CD4-positive, alpha-beta memory T cell (primary cell): ENCODE data around the gene ACOXL. TPM values are rescaled to one million over a fixed set of nuclear protein-coding genes. Genes with fewer than 3 reads are reported as not detected.
"Not testable (repeated sequence)": the region's sequence is repeated elsewhere in the genome, so short reads cannot be mapped to it uniquely, and the experiment has no call there.

Experiments
- CTCF ChIA-PET: fragments of 350-600 bp; sonication (Branson Sonifier 250); formaldehyde crosslinking; loops from one replicate; lab custom pipeline; 2021; ENCODE audit warnings: inconsistent platforms; ENCODE audit not compliant: partially characterized antibody; lab: Charles Lee
- POLR2A ChIA-PET: fragments of 350-600 bp; sonication (Branson Sonifier 250); formaldehyde crosslinking; loops from one replicate; lab custom pipeline; 2021; ENCODE audit not compliant: partially characterized antibody; lab: Charles Lee
- DNase-seq, 5 donors: peaks; one replicate each; pipeline versions ENCODE4 v3.0.0 to v3.0.0-alpha.2; 2020 to 2022; ENCODE audit warnings: mixed read lengths in 1 of 5
- H3K27ac ChIP-seq: one replicate; pipeline ENCODE4 v1.7.0; 2013; ENCODE audit warnings: low read depth, low read length
- H3K27me3 ChIP-seq: 2 replicates; pipeline ENCODE4 v1.7.0; 2013; ENCODE audit warnings: mild to moderate bottlenecking, low read length, moderate library complexity; ENCODE audit not compliant: insufficient read depth
- H3K36me3 ChIP-seq: 2 replicates; pipeline ENCODE4 v1.7.0; 2013; ENCODE audit warnings: mild to moderate bottlenecking, low read length, moderate library complexity; ENCODE audit not compliant: insufficient read depth
- H3K4me1 ChIP-seq: 2 replicates; pipeline ENCODE4 v1.7.0; 2013; ENCODE audit warnings: mild to moderate bottlenecking, low read length, moderate library complexity; ENCODE audit not compliant: insufficient read depth
- H3K4me3 ChIP-seq, 2 donors: one replicate each; pipeline ENCODE4 v1.7.0; 2013; ENCODE audit warnings: low read length in 2 of 2, mild to moderate bottlenecking in 1 of 2
- H3K9me3 ChIP-seq, 2 donors: one replicate each; pipeline ENCODE4 v1.7.0; 2013; ENCODE audit warnings: low read length in 2 of 2, control low read depth in 1 of 2; ENCODE audit not compliant: control insufficient read depth in 1 of 2
- H3K27ac Mint-ChIP-seq, 7 donors: one replicate each; pipeline ENCODE4 v1.8.0; 2020 to 2021; ENCODE audit warnings: mixed read lengths in 7 of 7, mild to moderate bottlenecking in 6 of 7, inconsistent platforms in 3 of 7, moderate library complexity in 3 of 7
- H3K27me3 Mint-ChIP-seq, 2 donors: one replicate each; pipeline ENCODE4 v1.8.0; 2020 to 2021; ENCODE audit warnings: mixed read lengths in 2 of 2
- H3K36me3 Mint-ChIP-seq, 2 donors: one replicate each; pipeline ENCODE4 v1.8.0; 2020 to 2021; ENCODE audit warnings: mixed read lengths in 2 of 2, inconsistent platforms in 1 of 2, mild to moderate bottlenecking in 1 of 2
- H3K4me1 Mint-ChIP-seq, 4 donors: one replicate each; pipeline ENCODE4 v1.8.0; 2020 to 2021; ENCODE audit warnings: mixed read lengths in 4 of 4, mild to moderate bottlenecking in 1 of 4
- H3K4me3 Mint-ChIP-seq, 8 donors: one replicate each; pipeline ENCODE4 v1.8.0; 2020 to 2021; ENCODE audit warnings: mixed read lengths in 8 of 8, mild to moderate bottlenecking in 7 of 8, moderate library complexity in 6 of 8, inconsistent platforms in 3 of 8
- H3K9me3 Mint-ChIP-seq, 8 donors: one replicate each; pipeline ENCODE4 v1.8.0; 2020 to 2021; ENCODE audit warnings: mixed read lengths in 8 of 8, mild to moderate bottlenecking in 5 of 8, inconsistent platforms in 3 of 8, moderate library complexity in 1 of 8
- intact Hi-C: fragments of 100-400 bp; cut with micrococcal nuclease; formaldehyde crosslinking; loops from one replicate; pipeline ENCODE4 v1.15.1; 2023
- polyA plus RNA-seq, 2 donors: library from polyadenylated mRNA; unstranded; fragments of 300-500 nt; fragmentation: Illumina TruSeq; gene quantifications; one replicate each; pipeline ENCODE4 v1.2.3, GENCODE V29; 2021
- total RNA-seq, 2 experiments: library from RNA; stranded (reverse); gene quantifications; one replicate each; pipeline ENCODE4 v1.2.3, GENCODE V29; 2021

Gene ACOXL
- total RNA-seq, result not detected
- not detected for polyA plus RNA-seq

- peaks cover 34% of the 10 kb centered on the region for H3K27me3 ChIP-seq
- CTCF ChIA-PET, result no interaction called here
- Mint-ChIP-seq H3K4me3 (peak within 1 kb of the TSS; percentile 57 to 78 (median 72)), H3K9me3 (peaks cover 0 to 8% (median 0%) of the 10 kb centered on the region in 8 donors), H3K36me3 (peaks cover 0 to 4% of the 10 kb centered on the region in 2 donors), H3K4me1 (peaks cover 9 to 22% (median 14%) of the 10 kb centered on the region in 4 donors), H3K27ac (no peak within 1 kb of the TSS), H3K27me3 (peaks cover 52 to 57% of the 10 kb centered on the region in 2 donors)
- intact Hi-C loops, result no loop called here
- DNase-seq, result peak in 2 of 5 donors; percentile 5 to 11
- peak within 1 kb of the TSS in 1 of 2 donors; percentile 27 for H3K4me3 ChIP-seq
- no peaks in the 10 kb centered on the region for H3K36me3 ChIP-seq
- H3K27ac ChIP-seq, result no peak within 1 kb of the TSS
- peaks cover 8% of the 10 kb centered on the region for H3K4me1 ChIP-seq
- POLR2A ChIA-PET, result no interaction called here
- no peaks in the 10 kb centered on the region for H3K9me3 ChIP-seq
Observed at GRCh38 chr2:110732422-110733413, at the start of gene ACOXL. Gene ACOXL (plus strand): TSS chr2:110732573. CDS start chr2:110768390, 35,817 bp downstream.

DNA sequence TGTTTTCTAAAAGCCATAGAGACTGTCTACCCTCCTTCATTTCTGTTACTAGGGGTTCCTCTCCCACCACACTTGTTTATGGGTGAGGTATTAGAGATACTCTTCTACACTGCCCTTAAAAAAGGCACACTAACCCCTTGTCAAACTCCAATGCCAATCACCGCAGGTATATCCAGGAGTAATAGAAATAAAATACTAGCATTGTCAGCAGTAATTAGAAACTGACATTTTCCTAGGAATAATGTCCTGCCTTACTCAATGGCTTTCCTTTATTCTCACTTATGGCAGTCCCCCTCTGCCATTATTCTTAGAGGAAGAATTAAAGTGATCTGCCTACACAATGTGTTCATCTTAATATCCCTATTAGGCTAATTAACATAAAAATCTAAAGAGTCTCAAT, 49.5 kb upstream of the ACOXL start:
- Histone ChIP-seq H3K36me3 (no peaks in the 10 kb centered on the region), H3K9me3 (no peaks in the 10 kb centered on the region), H3K4me1 (peaks cover 9% of the 10 kb centered on the region), H3K27me3 (no peaks in the 10 kb centered on the region), H3K27ac (no peak overlapping the region), H3K4me3 (no peak overlapping the region)
- intact Hi-C loops, result no loop called here
- H3K9me3 Mint-ChIP-seq, result peaks cover 0 to 12% (median 6%) of the 10 kb centered on the region in 8 donors
- no peaks in the 10 kb centered on the region for H3K27me3 Mint-ChIP-seq
- H3K27ac Mint-ChIP-seq, result peak overlapping the region in 1 of 7 donors; percentile 59
- no peak overlapping the region for H3K4me3 Mint-ChIP-seq
- peaks cover 4 to 14% (median 5%) of the 10 kb centered on the region in 4 donors for H3K4me1 Mint-ChIP-seq
- ChIA-PET POLR2A (no interaction called here), CTCF (no interaction called here)
- no peak for DNase-seq
- peaks cover 0 to 10% of the 10 kb centered on the region in 2 donors for H3K36me3 Mint-ChIP-seq

- intact Hi-C loops, POLR2A ChIA-PET: not testable (repeated sequence)
- CTCF ChIA-PET, result interaction anchor here (1.0 kb wide), 1 partner anchor 10 kb away, joined by 3 read pairs; the partner anchor contains the start of gene BUB1
Observed at GRCh38 chr2:110687775-110688484, 44.4 kb upstream of the ACOXL start.

DNA sequence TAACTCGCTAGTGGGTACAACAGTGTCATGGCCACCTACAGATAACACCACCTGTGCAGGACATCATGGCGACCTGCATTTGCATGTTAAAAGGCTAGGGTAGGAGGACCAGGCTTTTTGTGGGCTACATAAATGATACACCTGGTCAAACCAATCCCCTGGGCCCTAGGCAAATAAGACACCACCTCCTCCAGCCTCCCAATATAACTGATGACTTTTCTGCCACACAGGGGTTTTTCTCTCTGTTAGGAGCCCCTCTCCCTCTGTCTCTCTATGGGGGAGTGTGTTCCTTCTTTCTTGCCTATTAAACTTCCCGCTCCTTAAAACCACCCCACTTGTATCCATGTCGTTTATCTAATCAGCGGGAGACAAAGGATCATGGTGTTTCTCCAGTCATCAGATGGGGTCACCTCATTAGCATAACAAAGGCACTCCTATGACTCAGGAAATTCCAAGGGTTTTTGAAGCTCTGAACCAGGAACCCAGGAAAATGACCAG, 43.7 kb upstream of the ACOXL start:
- Histone ChIP-seq H3K27me3 (no peaks in the 10 kb centered on the region), H3K27ac (no peak overlapping the region), H3K4me1 (no peaks in the 10 kb centered on the region), H3K36me3 (no peaks in the 10 kb centered on the region), H3K4me3 (no peak overlapping the region), H3K9me3 (no peaks in the 10 kb centered on the region)
- ChIA-PET POLR2A (no interaction called here), CTCF (interaction anchor here (1.3 kb wide), 1 partner anchor 9 kb away, joined by 4 read pairs; no protein-coding TSS in a partner anchor)
- peaks cover 3 to 7% of the 10 kb centered on the region in 2 donors for H3K27me3 Mint-ChIP-seq
- H3K4me3 Mint-ChIP-seq, result no peak overlapping the region
- H3K4me1 Mint-ChIP-seq, result no peaks in the 10 kb centered on the region
- H3K27ac Mint-ChIP-seq, result peak overlapping the region in 1 of 7 donors; percentile 18
- H3K36me3 Mint-ChIP-seq, result peaks cover 0 to 5% of the 10 kb centered on the region in 2 donors
- DNase-seq, result no peak
- intact Hi-C loops, result no loop called here
- peaks cover 0 to 20% (median 11%) of the 10 kb centered on the region in 8 donors for H3K9me3 Mint-ChIP-seq

More at GRCh38 chr2:110687775-110688484, 44.4 kb upstream of the ACOXL start:
- not testable (repeated sequence) for H3K4me3 Mint-ChIP-seq, H3K4me3 ChIP-seq, H3K4me1 ChIP-seq, H3K27ac Mint-ChIP-seq, H3K27me3 Mint-ChIP-seq, H3K9me3 ChIP-seq, H3K4me1 Mint-ChIP-seq, H3K27me3 ChIP-seq, H3K27ac ChIP-seq, H3K36me3 Mint-ChIP-seq, H3K36me3 ChIP-seq, DNase-seq
- peaks cover 0 to 20% (median 10%) of the 10 kb centered on the region in 8 donors for H3K9me3 Mint-ChIP-seq

DNA sequence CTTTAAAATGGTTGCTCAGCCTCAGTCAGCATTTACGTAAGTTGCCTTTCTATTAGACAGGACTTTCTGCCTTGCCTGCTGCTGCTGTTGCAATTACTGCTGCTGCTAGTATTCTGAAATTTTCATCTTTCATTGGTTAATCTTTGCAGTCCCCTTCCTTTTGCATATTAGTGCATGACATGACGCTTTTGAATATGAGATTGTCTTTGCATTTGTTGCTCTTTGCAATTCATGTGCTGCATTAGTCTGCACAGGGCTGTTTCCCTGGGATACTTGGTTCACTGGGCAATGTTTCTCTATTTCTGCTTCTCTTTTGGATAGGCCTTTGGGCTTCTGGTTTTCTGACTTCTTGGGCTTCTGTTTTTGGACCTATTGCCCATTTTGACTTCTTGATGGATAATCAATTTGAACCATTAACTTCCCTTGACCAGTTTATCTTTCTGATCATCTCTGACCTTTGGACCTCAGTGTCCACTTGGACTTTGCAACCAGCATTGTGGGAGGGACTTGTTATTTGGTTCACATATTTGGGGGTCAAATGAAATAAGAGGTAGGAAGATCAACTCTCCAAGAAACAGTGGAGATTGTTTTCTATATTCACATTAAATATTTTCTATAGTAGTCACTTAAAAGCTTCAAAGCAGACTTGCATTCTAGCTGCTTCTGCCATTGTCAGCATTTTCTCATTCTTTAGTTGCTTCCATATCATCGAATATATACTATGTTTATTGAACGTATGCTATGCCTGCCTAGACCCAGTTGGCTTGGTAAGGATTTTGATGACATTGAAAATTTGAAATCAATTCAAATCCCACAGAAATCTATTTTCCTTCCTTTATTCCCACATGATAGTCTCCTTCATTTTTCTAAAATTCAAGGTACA, 42.0 kb upstream of the ACOXL start:
- no peak overlapping the region for H3K27ac ChIP-seq
- peaks cover 0 to 22% (median 11%) of the 10 kb centered on the region in 8 donors for H3K9me3 Mint-ChIP-seq
- H3K9me3 ChIP-seq, result no peaks in the 10 kb centered on the region
- ChIA-PET CTCF (interaction anchor here (1.3 kb wide), 1 partner anchor 11 kb away, joined by 4 read pairs; no protein-coding TSS in a partner anchor), POLR2A (no interaction called here)
- H3K4me3 Mint-ChIP-seq, result no peak overlapping the region
- peaks cover 3 to 7% of the 10 kb centered on the region in 2 donors for H3K27me3 Mint-ChIP-seq
- no peak overlapping the region for H3K4me3 ChIP-seq
- H3K4me1 ChIP-seq, result no peaks in the 10 kb centered on the region
- H3K27me3 ChIP-seq, result no peaks in the 10 kb centered on the region
- DNase-seq, result no peak
- H3K4me1 Mint-ChIP-seq, result no peaks in the 10 kb centered on the region
- no peak overlapping the region for H3K27ac Mint-ChIP-seq
- H3K36me3 ChIP-seq, result no peaks in the 10 kb centered on the region
- peaks cover 0 to 5% of the 10 kb centered on the region in 2 donors for H3K36me3 Mint-ChIP-seq
- intact Hi-C loops, result no loop called here

DNA sequence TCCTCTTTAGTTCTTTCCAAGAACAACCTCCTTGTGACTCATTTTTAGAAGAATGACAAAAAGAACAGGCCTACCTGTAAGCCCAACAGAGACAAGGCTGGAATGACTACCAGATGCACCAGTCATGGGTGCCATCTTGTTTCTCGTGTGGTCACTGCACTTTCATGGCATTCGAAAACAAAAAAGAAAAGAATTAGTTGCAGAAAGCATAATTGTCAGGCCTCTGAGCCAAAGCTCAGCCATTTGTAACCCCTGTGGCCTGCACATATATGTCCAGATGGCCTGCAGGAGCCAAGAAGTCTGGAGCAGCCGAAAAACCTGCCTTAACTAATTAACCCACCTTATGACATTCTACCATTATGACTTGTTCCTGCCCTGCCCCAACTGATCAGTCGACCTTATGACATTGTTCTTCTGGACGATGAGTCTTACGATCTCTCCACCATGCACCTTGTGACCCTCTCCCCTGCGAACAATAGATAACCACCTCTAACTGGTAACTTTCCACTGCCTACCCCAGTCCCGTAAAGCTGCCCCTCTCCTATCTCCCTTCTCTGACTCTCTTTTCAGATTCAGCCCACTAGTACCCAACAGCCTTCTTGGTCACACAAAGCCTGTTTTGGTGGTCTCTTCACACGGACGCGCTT, 40.6 kb upstream of the ACOXL start:
- Mint-ChIP-seq H3K9me3 (peaks cover 0 to 17% (median 11%) of the 10 kb centered on the region in 8 donors), H3K36me3 (peaks cover 0 to 5% of the 10 kb centered on the region in 2 donors), H3K27me3 (peaks cover 3 to 7% of the 10 kb centered on the region in 2 donors), H3K4me1 (no peaks in the 10 kb centered on the region), H3K27ac (no peak overlapping the region), H3K4me3 (no peak overlapping the region)
- Histone ChIP-seq H3K27me3 (no peaks in the 10 kb centered on the region), H3K27ac (no peak overlapping the region), H3K4me3 (no peak overlapping the region), H3K9me3 (no peaks in the 10 kb centered on the region), H3K4me1 (no peaks in the 10 kb centered on the region), H3K36me3 (no peaks in the 10 kb centered on the region)
- POLR2A ChIA-PET, result no interaction called here
- CTCF ChIA-PET, result no interaction called here
- intact Hi-C loops, result no loop called here
- DNase-seq, result no peak
